Non-pigmented ciliary epithelial cell (primary cell): Measurements from ENCODE around the gene PDIA4.
"Not testable (repeated sequence)": the region's sequence is repeated elsewhere in the genome, so short reads cannot be mapped to it uniquely, and the experiment has no call there.

Experiments
- DNase-seq: peaks from one replicate; pipeline ENCODE4 v3.0.0-alpha.2; 2010; ENCODE audit warnings: low read depth

PDIA4 gene

DNA sequence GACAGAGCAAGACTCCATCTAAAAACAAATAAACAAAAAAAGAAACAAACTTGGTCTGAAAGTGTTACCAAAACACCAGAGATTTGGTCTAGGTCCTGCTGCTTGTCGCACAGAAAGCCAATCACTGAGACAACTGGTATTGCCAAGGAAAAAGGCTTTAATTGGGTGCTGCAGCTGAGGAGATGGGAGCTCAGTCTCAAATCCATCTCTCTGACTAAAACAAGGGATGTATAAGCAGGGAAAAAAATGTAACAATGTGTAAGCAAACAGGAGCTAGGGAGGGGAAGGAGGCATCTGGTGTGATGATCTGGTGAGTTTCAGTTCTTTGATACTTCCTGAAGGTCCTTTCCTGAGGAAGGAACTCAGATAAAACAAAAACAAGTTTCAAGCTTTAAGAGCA, 8.4 kb upstream of the PDIA4 start:
- DNase-seq: no peak

- DNase-seq: no peak
Measured at GRCh38 chr7:149031353-149031910, 3.1 kb upstream of the PDIA4 start.

GRCh38 chr7:149030439-149030838, 2.1 kb upstream of the PDIA4 start:
- DNase-seq: not testable (repeated sequence)

DNA sequence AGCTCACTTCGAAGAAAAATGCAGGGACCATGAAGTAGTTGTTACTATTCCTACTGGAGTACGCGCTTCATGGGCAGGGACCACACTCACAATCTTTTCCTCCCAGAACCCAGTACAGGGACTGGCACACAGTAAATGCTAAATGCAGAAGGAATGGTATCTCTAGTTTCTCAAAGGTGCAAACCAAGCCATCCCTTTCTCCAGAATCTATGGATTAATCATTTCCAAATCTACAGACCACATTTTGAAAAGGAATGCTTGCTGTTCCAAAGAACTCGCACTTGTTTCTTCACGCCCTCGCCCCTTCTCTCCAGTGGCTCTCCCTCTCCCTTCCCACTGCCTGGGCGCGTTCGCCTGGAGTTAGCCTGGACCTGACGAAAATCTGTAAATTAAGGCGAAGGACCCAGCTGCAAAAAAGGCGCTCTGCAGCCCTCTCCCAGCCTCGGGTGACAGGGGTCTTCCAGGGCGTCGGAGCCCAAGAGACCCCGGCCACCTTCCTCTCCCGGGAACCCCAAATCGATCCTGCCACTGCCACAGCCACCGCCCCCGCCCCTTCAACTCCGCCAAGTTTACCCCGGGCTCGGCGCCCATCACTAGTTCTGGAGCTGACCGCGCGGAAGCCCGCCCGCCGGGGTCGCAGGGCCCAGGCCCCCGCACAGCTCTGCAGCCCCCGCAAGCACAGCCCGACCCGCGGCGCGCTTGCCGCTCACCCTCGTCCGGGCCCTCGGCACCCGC, 527 bp downstream of the PDIA4 start:
- DNase-seq: no peak

- DNase-seq: no peak
Measured at GRCh38 chr7:149027055-149027454, 1.2 kb downstream of the PDIA4 start.

DNA sequence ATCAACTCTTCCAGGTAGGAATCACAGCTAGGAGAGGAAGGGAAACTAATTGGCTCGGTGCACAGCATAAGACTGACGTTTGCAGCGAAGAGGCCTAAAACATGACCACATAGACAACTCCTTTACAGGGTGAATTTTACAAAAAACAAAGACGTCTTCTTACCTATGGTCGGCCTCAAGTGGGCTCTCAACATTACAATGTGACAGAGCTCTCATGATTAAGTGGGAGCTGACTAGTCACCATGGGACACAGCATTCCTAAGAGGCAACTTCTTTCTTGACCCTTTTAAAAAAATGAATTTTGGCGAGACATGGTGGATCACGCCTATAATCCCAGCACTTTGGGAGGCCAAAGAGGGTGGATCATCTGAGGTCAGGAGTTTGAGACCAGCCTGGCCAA, 4.6 kb downstream of the PDIA4 start:
- no peak for DNase-seq

GRCh38 chr7:149022756-149023360, 5.4 kb downstream of the PDIA4 start:
- no peak for DNase-seq

- DNase-seq: no peak
Measured at GRCh38 chr7:149021725-149022062, 6.6 kb downstream of the PDIA4 start.

- no peak for DNase-seq
Measured at GRCh38 chr7:149020483-149020882, 7.8 kb downstream of the PDIA4 start.

GRCh38 chr7:149016876-149017275, 11.4 kb downstream of the PDIA4 start:
- DNase-seq: no peak

DNA sequence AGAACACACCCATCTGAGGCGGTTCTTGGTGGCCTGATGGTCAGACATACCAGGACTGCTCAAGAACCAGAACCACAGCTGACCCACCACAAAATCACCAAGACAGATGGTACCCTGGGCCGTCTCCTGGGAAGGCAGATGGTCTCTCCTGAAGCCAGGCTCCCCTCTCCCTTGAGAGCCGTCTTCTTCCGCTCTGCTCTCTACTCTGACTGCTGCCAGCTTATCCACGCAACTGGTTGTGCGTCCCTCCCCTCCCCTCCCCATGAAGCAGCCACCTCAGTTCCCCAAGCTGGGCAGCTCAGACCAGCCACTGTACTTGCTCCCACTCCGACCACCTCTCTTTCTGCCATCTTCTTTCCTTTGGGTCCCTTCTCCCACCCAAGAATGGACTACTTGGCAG, 14.0 kb downstream of the PDIA4 start:
- no peak for DNase-seq

DNA sequence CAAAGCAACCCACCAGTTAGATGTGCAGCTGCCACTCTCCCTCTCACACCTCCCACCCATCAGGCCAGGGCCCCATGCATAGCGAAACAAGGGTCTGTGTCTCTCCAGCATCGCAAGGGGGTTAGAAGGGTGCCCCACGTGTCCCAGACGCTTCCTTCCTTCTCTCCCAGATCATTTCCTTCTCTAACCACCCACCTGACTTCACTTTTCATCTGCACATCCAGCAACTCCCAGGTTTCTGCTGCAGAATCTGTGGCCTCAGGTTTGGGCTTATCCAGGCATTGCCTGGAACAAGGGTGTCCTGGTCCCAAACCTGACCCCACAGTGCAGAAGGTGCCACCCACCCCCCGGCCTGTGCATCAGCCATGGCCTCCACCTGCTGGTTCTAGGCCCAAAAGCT, 14.4 kb downstream of the PDIA4 start:
- DNase-seq: no peak

DNA sequence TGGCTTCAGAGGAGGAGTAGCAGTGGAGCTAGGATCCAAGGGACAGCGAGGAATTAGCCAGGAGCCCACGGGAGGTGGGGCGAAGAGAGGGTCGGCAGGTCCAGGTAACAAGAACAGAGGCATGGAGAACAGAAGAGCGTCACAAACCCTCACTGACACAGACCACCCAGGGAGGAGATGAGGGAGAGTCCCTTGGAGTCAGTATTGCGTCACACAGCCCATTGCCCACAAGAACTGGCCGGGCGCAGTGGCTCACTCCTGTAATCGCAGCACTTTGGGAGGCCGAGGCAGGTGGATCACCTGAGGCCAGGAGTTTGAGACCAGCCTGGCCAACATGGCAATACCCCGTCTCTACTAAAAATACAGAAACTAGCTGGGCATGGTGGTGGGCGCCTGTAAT, 15.6 kb downstream of the PDIA4 start:
- not testable (repeated sequence) for DNase-seq

- DNase-seq: no peak
Measured at GRCh38 chr7:149011491-149011890, 16.8 kb downstream of the PDIA4 start.

- no peak for DNase-seq
Measured at GRCh38 chr7:149010451-149010850, 17.9 kb downstream of the PDIA4 start.

- DNase-seq: no peak
Measured at GRCh38 chr7:149009527-149009926, 18.8 kb downstream of the PDIA4 start.

DNA sequence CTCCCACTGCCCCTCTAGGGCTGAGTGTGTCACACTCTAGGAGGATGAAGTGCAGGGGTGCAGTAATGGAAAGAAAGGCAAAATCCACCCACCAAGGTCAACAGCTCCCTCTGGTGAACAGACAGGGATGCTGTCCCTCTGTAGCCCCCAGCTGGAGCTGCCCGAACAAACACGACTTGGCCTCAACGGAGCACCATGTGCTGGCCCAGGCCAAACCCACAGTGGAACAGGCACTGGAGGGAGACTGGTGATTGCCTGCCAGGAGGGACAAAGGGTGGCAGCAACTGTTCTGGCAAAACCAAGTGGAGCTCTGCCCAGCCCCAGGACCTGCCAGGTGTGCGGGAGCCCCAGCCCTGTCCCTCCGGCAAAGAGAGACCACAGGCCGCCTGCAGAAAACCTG, 20.7 kb downstream of the PDIA4 start:
- no peak for DNase-seq

GRCh38 chr7:149007146-149007545, 21.2 kb downstream of the PDIA4 start:
- no peak for DNase-seq

DNA sequence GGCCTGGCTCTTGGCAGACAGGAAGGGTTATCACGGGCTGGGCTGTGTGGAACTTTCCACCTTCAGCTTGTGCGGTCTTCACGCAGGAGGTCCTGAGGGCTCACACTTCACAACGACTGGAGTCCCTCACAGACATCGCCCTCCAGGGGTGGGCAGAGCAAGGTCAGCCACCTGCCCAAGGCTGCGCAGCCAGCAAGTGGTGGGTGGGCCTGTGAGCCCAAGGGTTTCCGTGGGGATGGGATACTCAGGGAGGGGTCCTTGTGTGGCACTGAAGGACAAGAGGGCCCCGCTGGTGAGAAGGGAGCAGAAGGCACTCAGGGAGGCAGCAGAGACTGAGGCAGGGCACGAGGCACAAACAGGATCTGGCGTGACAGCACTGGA, 22.0 kb downstream of the PDIA4 start:
- DNase-seq: no peak

DNA sequence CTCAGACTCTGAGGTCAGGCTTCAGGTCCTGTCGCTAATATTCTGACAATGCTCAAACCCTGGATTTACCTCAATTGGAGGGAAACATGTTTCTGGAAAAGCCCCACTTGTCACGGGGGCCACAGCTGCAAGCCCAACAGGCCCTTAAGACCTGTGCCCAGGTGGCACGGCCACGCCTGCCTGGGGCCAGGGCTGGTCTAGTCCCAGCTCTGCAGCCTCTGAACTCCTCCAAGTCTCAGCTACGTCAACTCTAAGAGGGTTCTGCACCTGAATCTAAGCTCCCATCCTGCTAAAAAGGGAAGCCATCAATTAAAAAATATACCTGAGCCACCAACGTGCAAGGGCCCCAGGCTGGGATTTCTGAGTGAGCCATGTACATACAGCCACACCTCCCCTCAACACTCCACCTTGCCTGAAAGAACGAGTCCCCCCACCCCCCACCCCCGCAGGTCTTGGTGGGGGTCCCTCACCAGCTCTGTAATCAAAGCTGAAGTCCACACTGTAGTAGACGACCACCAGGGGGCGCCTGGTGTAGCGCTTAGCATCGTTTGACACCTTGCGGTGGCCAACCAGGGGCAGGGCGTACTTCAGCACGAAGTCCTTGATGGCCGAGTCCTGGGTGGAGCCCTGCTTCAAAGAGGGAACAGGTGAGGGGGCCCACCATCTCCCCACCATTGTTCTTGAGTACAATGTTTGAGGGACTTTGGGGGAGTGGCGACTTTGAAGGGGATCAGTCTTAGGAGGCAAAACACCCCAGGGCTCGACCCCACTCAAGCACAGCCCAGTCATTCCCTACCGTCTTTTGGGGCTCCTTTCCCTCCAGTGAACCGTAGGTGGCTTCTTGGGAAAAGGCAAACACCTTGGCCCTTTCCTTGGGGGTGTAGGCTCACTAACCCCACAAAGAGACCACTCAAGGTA, 22.6 kb downstream of the PDIA4 start:
- DNase-seq: no peak

- DNase-seq: no peak
Measured at GRCh38 chr7:149004405-149005370, 23.6 kb downstream of the PDIA4 start.
